Neutrophil (primary cell): ENCODE data around the gene DLX4.

ENCODE experiments used
- H3K27ac ChIP-seq: fragments of 200-600 bp; sonication (generic); 2 replicates; pipeline ENCODE4 v1.5.1; 2016; ENCODE audit warnings: mild to moderate bottlenecking, moderate library complexity
- H3K27me3 ChIP-seq: fragments of 200-600 bp; sonication (generic); 2 replicates; pipeline ENCODE4 v1.6.0; 2016; ENCODE audit warnings: mild to moderate bottlenecking
- H3K36me3 ChIP-seq: fragments of 200-600 bp; sonication (generic); 2 replicates; pipeline ENCODE4 v1.5.1; 2017
- H3K4me1 ChIP-seq, 2 experiments: fragments of 200-600 bp in 1 of 2; sonication (generic) in 1 of 2; 1 replicate in 1 of 2; 2 replicates in 1 of 2; pipeline versions ENCODE4 v1.5.1 to v1.6.1; 2013 to 2016; ENCODE audit warnings: low read depth in 1 of 2, low read length in 1 of 2, mild to moderate bottlenecking in 1 of 2, moderate library complexity in 1 of 2; ENCODE audit not compliant: control insufficient read depth in 1 of 2, insufficient read depth in 1 of 2
- H3K4me3 ChIP-seq, 2 experiments: fragments of 200-600 bp in 1 of 2; sonication (generic) in 1 of 2; 1 replicate in 1 of 2; 2 replicates in 1 of 2; pipeline ENCODE4 v1.5.1; 2013 to 2016; ENCODE audit warnings: low read depth in 1 of 2, low read length in 1 of 2, mild to moderate bottlenecking in 1 of 2, moderate library complexity in 1 of 2
- H3K9me3 ChIP-seq: fragments of 200-600 bp; sonication (generic); 2 replicates; pipeline ENCODE4 v1.5.1; 2016
- TF ChIP-seq, protein P1 (sequence below): fragments of 200-600 bp; sonication (generic); IDR thresholded peaks from 2 replicates; pipeline ENCODE4 v1.5.1; 2016; ENCODE audit warnings: antibody characterized with exemption

The DLX4 gene

DNA sequence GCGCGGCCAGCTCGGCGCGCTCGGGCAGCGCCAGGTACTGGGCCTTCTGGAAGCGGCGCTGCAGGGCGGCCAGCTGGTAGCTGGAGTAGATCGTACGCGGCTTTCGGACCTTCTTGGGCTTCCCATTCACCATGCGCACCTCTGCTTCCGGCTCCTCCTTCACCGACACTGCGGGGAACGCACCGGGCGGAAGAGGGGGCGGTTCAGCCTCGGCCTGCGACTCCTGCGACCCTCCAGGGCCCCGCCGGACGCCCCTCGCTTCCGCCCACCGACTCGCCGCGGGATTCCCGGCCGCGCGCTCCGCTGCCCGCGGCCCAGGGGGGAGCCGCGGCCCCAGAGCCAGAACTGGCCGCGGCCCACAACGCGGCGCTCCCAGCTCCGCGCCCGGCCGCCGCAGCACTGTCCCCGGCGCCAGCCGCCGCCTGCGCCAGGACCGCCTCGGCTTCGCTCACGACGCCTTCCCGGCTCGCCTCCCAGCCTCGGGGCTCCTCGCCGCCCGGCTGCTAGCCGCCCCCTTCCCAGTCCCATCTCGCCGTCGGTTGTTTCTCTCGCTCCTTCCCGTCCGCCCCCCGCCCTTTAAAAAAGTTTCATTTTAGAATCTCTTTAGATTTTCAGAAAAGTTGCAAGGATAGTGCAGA lies 24.6 kb downstream of the DLX4 start:
- Histone ChIP-seq H3K9me3 (no peaks in the 10 kb centered on the region), H3K4me1 (peaks cover 16 to 29% of the 10 kb centered on the region in 2 experiments), H3K36me3 (no peaks in the 10 kb centered on the region), H3K4me3 (no peak overlapping the region), H3K27ac (no peak overlapping the region), H3K27me3 (peaks cover 100% of the 10 kb centered on the region)
- TF ChIP-seq, protein P1, sequence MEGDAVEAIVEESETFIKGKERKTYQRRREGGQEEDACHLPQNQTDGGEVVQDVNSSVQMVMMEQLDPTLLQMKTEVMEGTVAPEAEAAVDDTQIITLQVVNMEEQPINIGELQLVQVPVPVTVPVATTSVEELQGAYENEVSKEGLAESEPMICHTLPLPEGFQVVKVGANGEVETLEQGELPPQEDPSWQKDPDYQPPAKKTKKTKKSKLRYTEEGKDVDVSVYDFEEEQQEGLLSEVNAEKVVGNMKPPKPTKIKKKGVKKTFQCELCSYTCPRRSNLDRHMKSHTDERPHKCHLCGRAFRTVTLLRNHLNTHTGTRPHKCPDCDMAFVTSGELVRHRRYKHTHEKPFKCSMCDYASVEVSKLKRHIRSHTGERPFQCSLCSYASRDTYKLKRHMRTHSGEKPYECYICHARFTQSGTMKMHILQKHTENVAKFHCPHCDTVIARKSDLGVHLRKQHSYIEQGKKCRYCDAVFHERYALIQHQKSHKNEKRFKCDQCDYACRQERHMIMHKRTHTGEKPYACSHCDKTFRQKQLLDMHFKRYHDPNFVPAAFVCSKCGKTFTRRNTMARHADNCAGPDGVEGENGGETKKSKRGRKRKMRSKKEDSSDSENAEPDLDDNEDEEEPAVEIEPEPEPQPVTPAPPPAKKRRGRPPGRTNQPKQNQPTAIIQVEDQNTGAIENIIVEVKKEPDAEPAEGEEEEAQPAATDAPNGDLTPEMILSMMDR = no peak

DNA sequence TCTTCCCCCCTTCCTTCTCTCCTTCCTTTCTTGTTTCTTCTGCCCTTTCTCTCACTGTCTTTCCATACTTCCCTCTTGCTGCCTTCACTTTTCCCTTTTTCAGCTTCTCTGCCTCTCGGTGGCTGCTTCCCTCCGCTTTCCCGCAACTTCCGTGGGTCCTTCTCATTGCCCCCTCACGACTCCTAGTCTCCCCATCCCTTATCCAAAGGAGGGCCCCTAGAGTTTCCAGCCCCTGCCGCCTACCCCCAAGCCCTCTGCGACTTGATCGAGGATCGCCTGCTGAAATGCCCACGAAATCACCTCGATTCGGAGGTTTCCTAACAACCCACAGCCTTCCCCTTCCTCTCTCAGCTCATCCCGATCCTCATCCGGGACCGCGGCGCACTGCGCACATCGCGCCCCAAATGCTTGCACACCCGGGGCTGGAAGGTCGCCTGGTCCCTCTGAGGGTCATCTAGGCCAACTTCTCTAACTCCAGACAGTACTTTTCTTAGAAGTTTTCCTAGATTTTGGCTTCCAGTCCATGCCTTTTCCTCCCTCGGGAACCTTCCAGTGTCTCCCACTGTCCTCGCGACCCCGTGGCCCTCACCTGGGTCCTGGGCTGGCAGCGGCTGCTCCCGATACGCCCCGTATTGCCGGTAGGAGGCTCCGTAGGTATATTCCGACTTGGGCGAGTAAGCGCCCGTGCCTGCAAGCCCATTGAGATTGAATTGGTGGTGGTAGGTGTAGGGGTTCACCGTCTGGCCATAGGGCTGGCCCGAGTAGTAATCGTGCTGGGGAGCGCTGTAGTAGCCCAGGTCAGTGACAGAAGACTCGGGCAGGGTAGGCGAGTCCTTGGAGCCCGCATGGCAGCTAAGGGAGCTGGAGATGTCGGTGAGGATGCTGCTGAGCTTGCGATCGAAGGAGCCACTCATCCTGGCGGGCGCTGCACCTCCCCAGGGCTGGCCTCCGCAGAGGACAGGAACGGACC lies 25.4 kb downstream of the DLX4 start:
- H3K9me3 ChIP-seq = no peaks in the 10 kb centered on the region
- no peak overlapping the region for H3K4me3 ChIP-seq
- peaks cover 100% of the 10 kb centered on the region for H3K27me3 ChIP-seq
- TF ChIP-seq, protein P1 = no peak
- peaks cover 16 to 29% of the 10 kb centered on the region in 2 experiments for H3K4me1 ChIP-seq
- H3K27ac ChIP-seq = no peak overlapping the region
- no peaks in the 10 kb centered on the region for H3K36me3 ChIP-seq

DNA sequence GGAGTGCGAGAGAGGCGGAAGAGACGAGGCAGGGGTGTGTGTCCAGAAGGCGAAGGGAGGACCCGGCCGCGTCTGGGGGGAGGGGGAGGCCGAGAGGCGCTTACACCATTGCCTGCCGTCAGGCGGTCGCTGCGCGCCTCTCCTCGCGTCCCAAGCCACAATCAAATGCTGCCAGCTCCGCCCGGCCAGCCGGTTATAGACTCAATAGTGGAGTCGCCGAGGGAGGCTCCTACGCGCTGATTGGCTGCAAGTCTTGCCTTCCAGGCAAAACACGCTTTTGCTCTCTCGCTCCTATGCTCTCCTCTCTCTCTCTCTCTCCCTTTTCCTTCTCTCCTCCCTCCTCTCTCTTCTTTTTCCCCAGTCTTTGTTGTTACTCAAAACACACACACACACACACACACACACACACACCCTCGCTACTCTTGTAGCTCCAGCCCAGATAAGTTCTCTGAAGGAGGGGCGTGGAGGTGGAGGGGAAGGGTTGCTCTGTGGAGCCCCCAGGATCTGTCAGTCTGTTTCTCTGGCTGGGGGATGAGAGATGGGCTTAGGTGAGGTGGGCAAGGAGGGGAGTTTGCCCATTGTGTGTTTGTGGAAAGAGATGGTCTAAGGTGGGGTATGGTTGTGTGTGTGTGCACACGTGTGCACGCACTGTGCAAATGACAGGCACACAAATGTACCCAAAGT lies 26.2 kb downstream of the DLX4 start, which contains the start of gene DLX3:
TSS of gene DLX3 (minus strand) at position 170 of the 684 bp plus-strand sequence. CDS start 226 bp downstream, outside the sequence.
- TF ChIP-seq, protein P1 = no peak
- Histone ChIP-seq H3K4me3 (no peak within 1 kb of the TSS), H3K4me1 (peaks cover 16 to 29% of the 10 kb centered on the region in 2 experiments), H3K27ac (no peak within 1 kb of the TSS), H3K36me3 (no peaks in the 10 kb centered on the region), H3K9me3 (no peaks in the 10 kb centered on the region), H3K27me3 (peaks cover 100% of the 10 kb centered on the region)

DNA sequence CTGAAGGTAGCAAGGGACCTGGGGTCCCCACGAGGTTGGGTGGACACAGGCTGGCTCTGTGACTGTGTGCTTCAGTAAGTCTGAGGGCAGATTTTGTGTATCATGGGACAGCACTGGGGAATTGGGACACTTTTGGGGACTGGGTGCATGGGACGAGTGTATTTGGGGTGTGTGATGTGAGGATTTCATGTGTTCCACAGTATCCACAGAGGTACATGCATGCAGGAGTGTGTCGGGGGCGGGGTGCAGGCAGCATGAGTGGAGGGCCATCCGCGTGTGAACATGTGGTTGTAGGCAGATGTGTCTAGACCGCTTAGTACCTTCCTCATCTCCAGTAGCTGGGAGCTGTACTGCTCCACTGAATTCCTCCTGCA lies 27.1 kb downstream of the DLX4 start:
- H3K27ac ChIP-seq = no peak overlapping the region
- H3K4me3 ChIP-seq = no peak overlapping the region
- peaks cover 100% of the 10 kb centered on the region for H3K27me3 ChIP-seq
- H3K9me3 ChIP-seq = no peaks in the 10 kb centered on the region
- H3K36me3 ChIP-seq = no peaks in the 10 kb centered on the region
- TF ChIP-seq, protein P1 = no peak
- peaks cover 16 to 29% of the 10 kb centered on the region in 2 experiments for H3K4me1 ChIP-seq

DNA sequence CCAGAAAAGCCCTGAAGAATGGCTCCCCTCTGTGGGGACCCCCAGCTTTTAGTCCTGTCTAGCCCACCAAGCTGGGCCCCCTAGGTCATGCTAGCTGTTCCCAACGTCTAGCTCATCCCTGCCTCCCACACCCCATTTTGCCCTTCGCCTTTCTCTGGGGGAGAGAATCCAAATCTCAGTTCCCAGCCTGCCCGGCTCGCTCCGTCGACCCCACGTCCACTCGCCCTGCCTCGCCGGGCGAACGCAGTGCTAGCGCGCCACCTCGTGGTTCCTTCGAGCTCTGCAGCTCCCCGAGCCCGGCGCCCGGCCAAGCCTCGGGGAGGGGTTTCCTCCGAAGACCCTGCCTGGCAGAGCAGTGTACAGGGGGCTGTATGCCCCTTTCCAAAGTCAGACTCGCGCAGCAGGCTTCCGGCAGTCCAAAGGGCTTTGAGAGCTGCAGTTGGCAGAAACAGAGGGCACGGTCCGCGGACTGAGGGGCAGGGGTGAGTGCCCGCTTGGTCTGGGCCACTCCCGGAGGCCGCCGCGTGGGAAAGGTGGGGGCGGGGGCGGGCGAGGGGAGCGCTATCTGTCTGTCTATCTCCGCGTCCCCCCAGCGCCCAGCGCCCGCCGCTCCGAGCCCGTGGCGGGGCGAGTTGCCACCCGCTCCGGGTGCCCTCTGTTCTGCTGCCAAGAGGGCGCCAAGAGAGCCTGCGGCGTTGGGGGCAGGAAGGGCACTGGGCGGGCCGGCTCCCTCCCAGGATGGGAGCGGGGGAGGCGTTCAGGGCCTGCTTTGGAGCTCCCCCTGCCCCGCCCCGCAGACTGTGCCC lies 27.7 kb downstream of the DLX4 start:
- Histone ChIP-seq H3K4me3 (no peak overlapping the region), H3K27me3 (peaks cover 100% of the 10 kb centered on the region), H3K4me1 (peaks cover 16 to 29% of the 10 kb centered on the region in 2 experiments), H3K36me3 (no peaks in the 10 kb centered on the region), H3K27ac (no peak overlapping the region), H3K9me3 (no peaks in the 10 kb centered on the region)
- TF ChIP-seq, protein P1 = peak; percentile 71
